Stimulated activated naive CD8-positive, alpha-beta T cell treated with anti-CD3 and anti-CD28 coated beads, Interleukin-15, Interleukin-2, amounts not matched to agents 100 U/mL and 50 U/mL, for 24 hours (primary cell): ENCODE data around the gene SPTLC1.
"Not testable (repeated sequence)": the region's sequence is repeated elsewhere in the genome, so short reads cannot be mapped to it uniquely, and the experiment has no call there.

Experiments used
- ATAC-seq: fragments of 150-1000 bp; cut with Tn5 transposase; one replicate; pipeline ENCODE4 v1.10.0; 2021
- DNase-seq: peaks from one replicate; pipeline ENCODE4 v3.0.0; 2021

Gene SPTLC1

GRCh38 chr9:92030367-92030766 lies 84.8 kb downstream of the SPTLC1 start:
- DNase-seq (no peak), ATAC-seq (no peak)

DNA sequence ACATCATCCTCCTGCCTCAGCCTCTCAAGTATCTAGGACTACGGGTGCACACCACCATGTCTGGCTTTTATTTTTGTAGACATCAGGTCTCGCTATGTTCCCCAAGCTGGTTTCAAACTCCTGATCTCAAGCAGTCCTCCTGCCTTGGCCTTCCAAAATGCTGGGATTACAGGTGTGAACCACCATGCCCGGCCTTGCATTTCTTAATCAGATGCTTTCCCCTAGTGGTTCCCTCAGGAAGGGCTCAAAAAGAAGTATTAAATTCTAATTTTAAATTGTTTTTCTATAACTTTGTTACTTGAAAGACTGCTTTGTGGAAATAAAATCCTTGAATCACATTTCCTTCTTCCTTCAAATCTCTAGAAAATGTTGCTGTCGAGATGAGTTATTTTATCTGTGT lies 85.7 kb downstream of the SPTLC1 start:
- no peak for ATAC-seq
- no peak for DNase-seq

- ATAC-seq (no peak), DNase-seq (no peak)
These were observed 88.8 kb downstream of the SPTLC1 start for GRCh38 chr9:92026206-92027002.

DNA sequence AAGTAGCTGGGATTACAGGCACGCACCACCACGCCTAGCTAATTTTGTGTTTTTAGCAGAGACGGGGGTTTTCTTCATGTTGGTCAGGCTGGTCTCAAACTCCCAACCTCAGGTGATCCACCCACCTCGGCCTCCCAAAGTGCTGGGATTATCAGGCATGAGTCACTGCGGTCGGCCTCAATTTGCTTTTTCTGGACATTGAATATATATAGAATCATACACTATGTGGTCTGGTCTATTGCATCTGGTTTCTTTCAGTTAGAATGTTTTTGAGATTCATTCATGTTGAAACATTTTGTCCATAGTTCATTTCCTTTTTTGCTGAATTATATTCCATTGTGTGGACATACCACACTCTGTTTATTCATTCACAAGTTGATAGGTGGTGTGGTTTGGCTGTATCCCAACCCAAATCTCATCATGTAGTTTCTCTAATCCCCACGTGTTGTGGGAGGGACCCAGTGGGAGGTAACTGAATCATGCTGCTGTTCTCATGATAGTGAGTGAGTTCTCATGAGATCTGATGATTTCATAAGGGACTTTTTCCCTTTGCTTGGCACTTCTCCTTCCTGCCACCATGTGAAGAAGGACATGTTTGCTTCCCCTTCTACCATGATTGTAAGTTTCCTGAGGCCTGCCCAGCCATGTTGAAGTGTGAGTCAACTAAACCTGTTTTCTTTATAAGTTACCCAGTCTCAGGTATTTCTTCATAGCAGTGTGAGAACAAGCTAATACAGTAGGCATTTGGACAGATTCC lies 93.2 kb downstream of the SPTLC1 start:
- not testable (repeated sequence) for DNase-seq, ATAC-seq

GRCh38 chr9:92019658-92020057 lies 95.6 kb downstream of the SPTLC1 start:
- DNase-seq (no peak), ATAC-seq (no peak)

GRCh38 chr9:92010705-92011536 lies 104.3 kb downstream of the SPTLC1 start:
- no peak for ATAC-seq
- DNase-seq: no peak

DNA sequence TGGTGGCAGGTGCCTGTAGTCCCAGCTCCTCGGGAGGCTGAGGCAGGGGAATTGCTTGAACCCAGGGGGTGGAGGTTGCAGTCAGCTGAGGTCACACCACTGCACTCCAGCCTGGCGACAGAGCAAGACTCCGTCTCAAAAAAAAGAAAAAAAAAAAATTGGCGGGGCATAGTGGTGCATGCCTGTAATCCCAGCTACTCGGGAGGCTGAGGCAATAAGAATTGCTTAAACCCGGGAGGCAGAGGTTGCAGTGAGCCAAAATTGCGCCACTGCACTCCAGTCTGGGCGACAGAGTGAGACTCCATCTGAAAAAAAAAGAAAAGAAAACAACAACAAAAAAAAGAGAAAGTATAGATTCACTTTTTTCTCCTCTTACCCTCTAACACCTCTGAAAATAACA lies 105.0 kb downstream of the SPTLC1 start:
- not testable (repeated sequence) for DNase-seq, ATAC-seq

GRCh38 chr9:92008041-92008440 lies 107.2 kb downstream of the SPTLC1 start:
- ATAC-seq (no peak), DNase-seq (no peak)

GRCh38 chr9:92004045-92004392 lies 111.2 kb downstream of the SPTLC1 start:
- DNase-seq: no peak
- ATAC-seq: no peak

DNA sequence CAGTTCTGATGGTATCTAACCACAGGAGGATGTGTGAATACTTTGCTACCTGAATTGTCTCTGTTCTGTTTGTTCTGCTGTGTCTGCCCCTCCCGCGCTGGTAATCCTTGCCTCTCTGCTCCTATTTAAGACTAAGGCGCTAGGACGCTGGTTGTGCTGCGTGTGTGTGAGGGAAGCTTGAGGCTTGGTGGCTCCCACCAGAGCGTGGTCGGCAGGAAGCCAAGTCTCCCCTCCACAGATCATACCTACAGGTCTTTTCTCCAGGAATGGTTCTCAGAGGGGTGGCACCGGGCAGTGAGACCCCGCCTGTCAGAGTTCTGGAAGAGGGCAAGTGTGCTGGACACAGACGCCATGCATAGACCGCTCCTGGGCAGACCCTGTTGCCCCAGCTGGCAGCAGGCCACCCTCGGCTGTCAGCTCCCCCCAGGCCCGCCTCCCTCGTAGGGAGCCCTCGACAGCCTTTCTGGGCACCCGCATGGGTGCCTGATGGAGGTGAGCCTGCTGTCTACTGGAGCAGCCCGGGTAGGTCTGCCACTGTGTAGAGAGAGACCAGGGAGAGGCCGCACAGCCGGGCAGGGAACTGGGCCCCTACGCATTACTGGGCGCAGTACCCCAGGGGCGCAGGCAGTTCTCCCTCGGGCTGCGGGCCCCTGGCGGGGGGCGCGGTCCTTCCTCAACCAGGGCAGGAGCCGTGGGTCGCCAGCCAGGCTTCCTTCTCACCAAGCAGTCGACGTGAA lies 111.7 kb downstream of the SPTLC1 start:
- no peak for DNase-seq
- ATAC-seq: no peak

GRCh38 chr9:92001948-92002347 lies 113.3 kb downstream of the SPTLC1 start:
- DNase-seq, ATAC-seq: not testable (repeated sequence)

DNA sequence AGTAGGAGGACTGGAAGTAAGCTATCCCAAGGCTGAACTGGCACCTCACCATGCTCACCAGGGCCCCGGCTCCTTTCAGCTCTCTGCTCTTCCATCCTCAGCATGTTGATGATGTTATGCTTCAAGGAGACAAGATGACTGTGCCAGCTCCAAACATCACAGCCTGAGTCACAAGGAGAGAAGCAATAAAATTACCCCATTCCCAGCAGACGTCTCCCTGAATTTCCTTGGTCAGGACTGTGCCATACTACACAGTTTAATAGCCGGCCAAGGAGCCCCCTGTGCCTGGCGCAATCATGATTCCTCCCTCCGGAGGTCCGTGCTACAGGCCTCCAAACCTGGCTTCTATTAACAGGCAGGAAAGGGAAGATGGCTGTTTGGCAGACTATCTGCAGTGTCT lies 114.0 kb downstream of the SPTLC1 start:
- DNase-seq: no peak
- no peak for ATAC-seq

DNA sequence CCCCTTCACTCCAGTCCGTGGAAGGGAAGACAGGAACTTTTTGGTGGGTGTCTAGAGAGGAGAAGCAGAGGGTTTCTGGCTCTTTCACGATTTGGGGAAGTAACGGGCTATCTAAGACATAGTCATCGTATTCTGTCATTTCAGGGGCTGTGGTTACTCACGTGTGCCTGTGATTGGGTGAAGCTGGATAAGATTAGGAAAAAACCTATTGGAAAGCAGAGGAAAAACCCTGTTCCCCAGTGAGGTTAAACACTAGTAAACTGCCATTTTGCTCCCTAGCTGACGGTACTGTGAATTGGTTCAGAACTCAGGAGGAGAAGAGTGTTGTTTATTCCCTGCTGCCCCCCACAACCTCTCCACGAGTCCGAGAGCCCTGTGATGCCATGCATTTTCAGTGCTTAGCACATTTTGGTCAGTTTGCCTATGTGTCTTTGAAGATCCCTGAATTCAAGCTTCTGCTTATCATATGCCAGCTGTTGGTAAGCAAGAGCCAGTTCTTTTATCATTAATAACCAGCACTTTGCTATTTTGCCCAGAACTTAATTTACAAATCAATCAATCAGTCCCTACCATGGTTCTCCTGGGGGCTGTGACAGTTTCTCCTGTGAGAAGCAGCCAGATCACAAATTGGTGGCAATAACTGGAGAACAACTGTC lies 120.1 kb downstream of the SPTLC1 start:
- DNase-seq: no peak
- no peak for ATAC-seq

DNA sequence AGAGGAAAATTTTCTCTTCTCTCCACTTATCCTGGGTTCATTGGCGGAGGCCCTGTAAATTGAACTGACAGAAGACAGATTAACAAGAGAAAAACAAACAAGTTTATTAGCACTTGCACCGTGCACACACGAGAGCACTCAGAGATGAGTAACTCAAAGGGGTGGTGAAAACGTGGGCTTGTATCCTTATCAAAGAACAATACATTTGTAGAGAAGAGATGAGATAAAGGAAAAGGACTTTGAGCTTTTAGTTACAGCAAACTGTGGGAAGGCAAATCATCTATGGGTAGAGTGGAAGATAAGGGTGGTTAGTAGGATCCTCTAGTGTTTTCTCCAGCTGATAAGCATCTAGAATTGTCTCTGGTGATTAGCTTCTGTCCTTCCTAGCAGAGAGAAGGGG lies 120.8 kb downstream of the SPTLC1 start:
- no peak for DNase-seq
- no peak for ATAC-seq

DNA sequence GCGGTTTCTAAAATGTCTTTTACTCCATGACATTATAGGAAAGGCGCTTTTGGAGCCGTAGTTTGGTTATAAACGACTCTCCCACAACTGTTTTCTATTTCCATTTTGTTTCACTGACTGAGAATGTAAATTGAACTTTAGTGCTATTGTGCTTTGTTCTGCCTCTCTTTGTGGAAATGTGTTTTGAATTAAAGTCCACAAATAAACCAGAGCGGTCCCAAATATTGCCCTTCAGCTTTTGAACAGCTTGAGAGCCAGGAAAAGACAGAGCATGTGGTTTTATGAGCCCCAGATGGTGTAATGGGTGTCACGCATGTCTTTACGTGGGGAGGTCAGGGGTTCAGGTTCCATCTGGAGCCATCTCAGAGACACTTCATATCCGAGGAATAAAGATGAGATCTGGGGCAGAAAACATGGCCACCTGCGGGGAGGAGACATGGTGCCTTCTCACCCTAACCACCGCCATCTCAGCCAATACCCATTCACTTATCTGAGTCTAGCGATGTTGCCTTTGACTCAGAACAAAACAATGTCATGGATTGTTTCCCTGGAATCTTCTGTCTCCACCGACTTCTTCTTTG lies 122.7 kb downstream of the SPTLC1 start:
- no peak for DNase-seq

GRCh38 chr9:91991721-91992341 lies 123.4 kb downstream of the SPTLC1 start:
- DNase-seq (no peak), ATAC-seq (no peak)

More for the DNA sequence above, 122.7 kb downstream of the SPTLC1 start:
- no peak for ATAC-seq

DNA sequence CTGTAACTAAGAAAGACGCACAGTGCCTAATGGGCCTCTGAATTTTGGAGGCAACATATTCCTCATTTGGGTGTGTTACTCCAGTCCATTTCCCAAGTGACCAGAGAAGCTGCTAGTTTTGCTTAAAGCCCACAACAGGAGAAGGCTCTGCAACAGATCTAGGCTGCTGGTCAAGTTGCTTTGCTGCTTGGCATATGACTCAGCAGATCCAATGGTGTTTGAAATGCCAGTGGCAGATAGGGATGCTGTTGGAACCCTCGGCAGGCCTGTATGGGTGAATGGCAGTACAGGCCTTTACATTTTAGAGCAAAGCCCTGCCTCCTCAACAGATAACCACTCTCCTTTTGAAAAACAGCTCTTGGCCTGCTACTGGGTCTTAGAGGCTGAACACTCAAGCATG lies 129.0 kb downstream of the SPTLC1 start:
- ATAC-seq: no peak
- no peak for DNase-seq

GRCh38 chr9:91985692-91986091 lies 129.5 kb downstream of the SPTLC1 start:
- ATAC-seq: no peak
- no peak for DNase-seq
